MM.1S (cell line): ENCODE measurements around the gene MS4A15.

Experiments used
- DNase-seq: peaks from one replicate; pipeline ENCODE4 v3.0.0-alpha.2; 2015
- H2AFZ ChIP-seq: fragments of 300-600 bp; sonication (generic); 2 replicates; pipeline ENCODE4 v1.6.0; 2016; ENCODE audit warnings: antibody characterized with exemption, low read length
- H3F3A ChIP-seq: fragments of 300-600 bp; sonication (generic); 2 replicates; pipeline ENCODE4 v1.6.1; 2016; ENCODE audit warnings: mild to moderate bottlenecking, antibody characterized with exemption, low read length, moderate library complexity, mixed read lengths; ENCODE audit not compliant: insufficient read depth
- H3K27ac ChIP-seq: fragments of 300-600 bp; sonication (generic); 2 replicates; pipeline ENCODE4 v1.5.1; 2016; ENCODE audit warnings: mild to moderate bottlenecking, low read length
- H3K27me3 ChIP-seq: fragments of 300-600 bp; sonication (generic); replicated peaks from 2 replicates; pipeline ENCODE4 v1.6.0; 2016; ENCODE audit warnings: low read length; ENCODE audit not compliant: insufficient read depth
- H3K36me3 ChIP-seq: fragments of 300-600 bp; sonication (generic); replicated peaks from 2 replicates; pipeline ENCODE4 v1.6.1; 2016; ENCODE audit warnings: mild to moderate bottlenecking, low read length, mixed read lengths; ENCODE audit not compliant: insufficient read depth
- H3K4me1 ChIP-seq: fragments of 300-600 bp; sonication (generic); 2 replicates; pipeline ENCODE4 v1.6.1; 2016; ENCODE audit warnings: low read length, mixed read lengths
- H3K4me2 ChIP-seq: fragments of 300-600 bp; sonication (generic); 2 replicates; pipeline ENCODE4 v1.6.0; 2016; ENCODE audit warnings: low read depth, low read length
- H3K4me3 ChIP-seq: fragments of 300-600 bp; sonication (generic); 2 replicates; pipeline ENCODE4 v1.5.1; 2016; ENCODE audit warnings: low read length, mixed read lengths
- H3K79me2 ChIP-seq: fragments of 300-600 bp; sonication (generic); 2 replicates; pipeline ENCODE4 v1.6.1; 2016; ENCODE audit warnings: mixed run types, low read length, mixed read lengths
- H3K9ac ChIP-seq: fragments of 300-600 bp; sonication (generic); 2 replicates; pipeline ENCODE4 v1.6.1; 2016; ENCODE audit warnings: low read length, mixed read lengths
- H3K9me2 ChIP-seq: fragments of 300-600 bp; sonication (generic); replicated peaks from 2 replicates; pipeline ENCODE4 v1.6.1; 2016; ENCODE audit warnings: mild to moderate bottlenecking, low read length, mixed read lengths; ENCODE audit not compliant: insufficient read depth
- H3K9me3 ChIP-seq: fragments of 300-600 bp; sonication (generic); replicated peaks from 2 replicates; pipeline ENCODE4 v1.6.1; 2016; ENCODE audit warnings: mild to moderate bottlenecking, low read length, mixed read lengths; ENCODE audit not compliant: insufficient read depth
- H4K20me1 ChIP-seq: fragments of 300-600 bp; sonication (generic); 2 replicates; pipeline ENCODE4 v1.6.1; 2016; ENCODE audit warnings: mild to moderate bottlenecking, low read length, moderate library complexity, mixed read lengths; ENCODE audit not compliant: insufficient read depth
- CTCF ChIP-seq: fragments of 300-600 bp; sonication (generic); IDR thresholded peaks from 2 replicates; pipeline ENCODE4 v1.5.1; 2016; ENCODE audit warnings: antibody characterized with exemption, low read length, mixed read lengths
- EZH2 ChIP-seq: fragments of 300-600 bp; sonication (generic); optimal IDR thresholded peaks from 2 replicates; pipeline ENCODE3; 2017; ENCODE audit warnings: low read depth, mild to moderate bottlenecking, antibody characterized with exemption, low read length, mixed read lengths
- EZH2phosphoT487 ChIP-seq: fragments of 300-600 bp; sonication (generic); IDR thresholded peaks from 2 replicates; pipeline ENCODE4 v1.6.1; 2018; ENCODE audit warnings: antibody characterized with exemption, low read length

The MS4A15 gene

DNA sequence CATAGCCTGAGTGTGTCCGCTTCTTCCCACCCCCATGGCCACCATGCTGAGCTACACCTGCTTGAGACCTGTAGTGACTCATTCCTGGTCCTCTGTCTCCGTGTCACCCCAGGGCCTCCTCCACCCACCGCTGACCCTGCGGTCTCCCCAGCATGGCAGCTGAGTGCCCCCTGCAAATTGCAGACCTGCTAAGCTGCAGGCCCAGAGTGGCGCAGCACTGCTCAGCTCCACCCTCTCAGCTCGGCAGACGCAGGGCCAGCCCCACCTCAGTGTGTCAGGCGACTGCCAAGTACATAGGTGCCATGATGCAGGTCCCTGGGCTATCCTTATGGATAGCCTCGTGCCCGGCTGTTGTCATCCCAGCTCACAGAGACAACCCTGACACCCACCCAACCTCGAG, 13.1 kb downstream of the MS4A15 start:
- H3K4me1 ChIP-seq = peaks cover 10% of the 10 kb centered on the region
- no peak overlapping the region for H2AFZ ChIP-seq
- H3K36me3 ChIP-seq = no peaks in the 10 kb centered on the region
- peaks cover 6% of the 10 kb centered on the region for H3F3A ChIP-seq
- TF ChIP-seq EZH2 (no peak), EZH2phosphoT487 (no peak), CTCF (no peak)
- no peak for DNase-seq
- H3K9me3 ChIP-seq = no peaks in the 10 kb centered on the region
- no peak overlapping the region for H3K4me3 ChIP-seq
- no peaks in the 10 kb centered on the region for H3K79me2 ChIP-seq
- H3K27me3 ChIP-seq = no peaks in the 10 kb centered on the region
- H4K20me1 ChIP-seq = no peaks in the 10 kb centered on the region
- H3K27ac ChIP-seq = no peak overlapping the region
- no peak overlapping the region for H3K4me2 ChIP-seq
- H3K9me2 ChIP-seq = no peaks in the 10 kb centered on the region
- no peak overlapping the region for H3K9ac ChIP-seq

GRCh38 chr11:60771146-60771545, 14.5 kb downstream of the MS4A15 start:
- TF ChIP-seq EZH2 (no peak), CTCF (no peak), EZH2phosphoT487 (no peak)
- Histone ChIP-seq H3K4me2 (no peak overlapping the region), H3K27me3 (no peaks in the 10 kb centered on the region), H2AFZ (no peak overlapping the region), H3K36me3 (no peaks in the 10 kb centered on the region), H3K4me3 (no peak overlapping the region), H3K9me2 (no peaks in the 10 kb centered on the region), H3K79me2 (no peaks in the 10 kb centered on the region), H3F3A (no peaks in the 10 kb centered on the region), H3K4me1 (peaks cover 6% of the 10 kb centered on the region; the same call in 1 of the 2 replicates), H3K9ac (no peak overlapping the region), H4K20me1 (no peaks in the 10 kb centered on the region), H3K9me3 (no peaks in the 10 kb centered on the region), H3K27ac (no peak overlapping the region)
- no peak for DNase-seq

DNA sequence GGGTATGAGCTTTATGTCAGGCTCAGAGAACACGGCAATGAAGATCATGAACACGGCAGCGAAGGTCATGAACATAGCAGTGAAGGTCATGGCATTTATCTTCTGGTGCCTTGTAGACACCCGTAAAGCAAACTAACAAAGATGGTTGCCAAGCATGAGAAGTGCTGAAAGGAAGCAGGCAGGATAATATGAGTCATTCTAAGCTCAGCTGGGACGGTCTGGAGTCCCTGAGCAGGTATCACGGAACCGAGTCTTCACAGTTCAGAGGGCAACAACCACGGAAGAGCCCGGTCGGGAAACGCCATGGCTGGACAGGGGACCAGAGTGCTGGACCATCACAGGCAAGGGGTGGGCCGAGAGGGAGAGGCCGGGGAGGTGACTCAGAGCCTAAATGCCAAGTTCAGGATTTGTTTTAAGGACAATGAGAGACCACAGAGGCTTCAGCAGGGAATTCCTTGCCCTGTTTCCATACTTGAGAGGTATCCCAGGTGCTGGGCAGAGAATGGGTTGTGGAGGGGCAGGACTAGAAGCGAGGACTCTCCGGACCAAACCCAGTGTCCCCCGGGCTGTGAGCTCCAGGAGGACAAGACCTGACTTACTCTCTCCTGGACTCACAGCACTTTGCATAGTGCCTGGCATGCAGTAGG, 15.3 kb downstream of the MS4A15 start:
- DNase-seq = no peak
- Histone ChIP-seq H3K9ac (no peak overlapping the region), H3K27ac (no peak overlapping the region), H3K79me2 (no peaks in the 10 kb centered on the region), H3K9me3 (no peaks in the 10 kb centered on the region), H3K4me1 (peaks cover 6% of the 10 kb centered on the region; the same call in 1 of the 2 replicates), H3K4me3 (no peak overlapping the region), H3F3A (no peaks in the 10 kb centered on the region), H4K20me1 (no peaks in the 10 kb centered on the region), H3K36me3 (no peaks in the 10 kb centered on the region), H2AFZ (no peak overlapping the region), H3K9me2 (no peaks in the 10 kb centered on the region), H3K27me3 (no peaks in the 10 kb centered on the region), H3K4me2 (no peak overlapping the region)
- TF ChIP-seq EZH2 (no peak), EZH2phosphoT487 (no peak)

DNA sequence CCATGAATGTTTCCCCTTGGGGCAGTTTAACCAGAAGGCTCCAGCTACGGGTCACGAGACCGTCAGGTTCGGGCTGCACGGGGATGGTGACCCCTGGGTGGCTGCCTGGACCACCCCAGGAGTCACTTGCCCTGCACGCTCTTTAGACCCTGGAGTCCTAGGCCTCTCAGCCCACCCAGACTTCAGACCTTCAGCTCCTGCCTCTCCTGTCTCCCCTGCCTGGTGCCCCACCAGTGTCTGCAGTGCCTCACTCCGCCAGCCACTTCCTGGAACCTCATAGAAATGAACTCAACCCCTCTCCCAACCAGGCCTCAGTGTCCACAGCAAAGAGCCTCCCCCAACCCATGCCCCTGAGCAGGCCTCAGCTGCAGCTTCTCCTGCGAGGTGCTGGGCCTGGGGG, 16.0 kb downstream of the MS4A15 start:
- Histone ChIP-seq H3K27ac (no peak overlapping the region), H3F3A (no peaks in the 10 kb centered on the region), H3K9me3 (no peaks in the 10 kb centered on the region), H3K27me3 (no peaks in the 10 kb centered on the region), H3K4me2 (no peak overlapping the region), H3K79me2 (no peaks in the 10 kb centered on the region), H3K36me3 (no peaks in the 10 kb centered on the region), H3K9me2 (no peaks in the 10 kb centered on the region), H3K9ac (no peak overlapping the region), H3K4me3 (no peak overlapping the region), H2AFZ (no peak overlapping the region), H4K20me1 (no peaks in the 10 kb centered on the region), H3K4me1 (peaks cover 6% of the 10 kb centered on the region; the same call in 1 of the 2 replicates)
- TF ChIP-seq EZH2 (no peak), CTCF (no peak), EZH2phosphoT487 (no peak)
- DNase-seq = no peak
